HG02884 (cell line): Measurements from ENCODE around the gene STK16.

Source experiments
- ATAC-seq: cut with Tn5 transposase; IDR thresholded peaks from one replicate; pipeline ENCODE4 v1.9.1; 2021; ENCODE audit warnings: mild to moderate bottlenecking, moderate library complexity; ENCODE audit not compliant: unreplicated experiment

The STK16 gene

GRCh38 chr2:219213486-219214071 lies 31.7 kb upstream of the STK16 start:
- ATAC-seq: no peak

- ATAC-seq: no peak
These were observed 31.1 kb upstream of the STK16 start for GRCh38 chr2:219214141-219214540.

GRCh38 chr2:219214786-219215185 lies 30.5 kb upstream of the STK16 start:
- ATAC-seq: no peak

GRCh38 chr2:219215871-219216534 lies 29.3 kb upstream of the STK16 start:
- ATAC-seq: no peak

- ATAC-seq: no peak
These were observed 28.8 kb upstream of the STK16 start for GRCh38 chr2:219216535-219216915.

- ATAC-seq: peak; percentile 9
These were observed 27.0 kb upstream of the STK16 start for GRCh38 chr2:219218217-219218731.

- peak; percentile 80 for ATAC-seq
These were observed 26.3 kb upstream of the STK16 start, which contains the start of gene ABCB6 for GRCh38 chr2:219218732-219219701. ABCB6 (minus strand) TSS chr2:219218958; CDS start chr2:219218673, 285 bp downstream.

- ATAC-seq: no peak
These were observed 25.3 kb upstream of the STK16 start for GRCh38 chr2:219219784-219220532.

GRCh38 chr2:219220652-219221402 lies 24.5 kb upstream of the STK16 start:
- no peak for ATAC-seq

- ATAC-seq: no peak
These were observed 23.2 kb upstream of the STK16 start for GRCh38 chr2:219221957-219222518.

- no peak for ATAC-seq
These were observed 21.3 kb upstream of the STK16 start for GRCh38 chr2:219223831-219224610.

- ATAC-seq: no peak
These were observed 19.9 kb upstream of the STK16 start for GRCh38 chr2:219225350-219225749.

GRCh38 chr2:219228041-219228910 lies 17.0 kb upstream of the STK16 start:
- ATAC-seq: no peak

- no peak for ATAC-seq
These were observed 16.4 kb upstream of the STK16 start for GRCh38 chr2:219228911-219229304.

GRCh38 chr2:219229305-219230058 lies 15.8 kb upstream of the STK16 start, which contains the start of the genes ANKZF1 and ATG9A:
ANKZF1 (plus strand) TSS chr2:219229806; CDS start chr2:219230258, 452 bp downstream.
ATG9A (minus strand) TSS chr2:219229636; CDS start chr2:219228024, 1,612 bp downstream.
- ATAC-seq: peak; percentile 97

- peak; percentile 13 for ATAC-seq
These were observed 15.2 kb upstream of the STK16 start for GRCh38 chr2:219230059-219230540.

GRCh38 chr2:219234331-219234730 lies 10.9 kb upstream of the STK16 start:
- ATAC-seq: no peak
